HG02588 (cell line): Measurements from ENCODE around the gene RAPGEF5.

ENCODE experiments used
- ATAC-seq: cut with Tn5 transposase; IDR thresholded peaks from one replicate; pipeline ENCODE4 v1.9.1; 2021; ENCODE audit warnings: mild to moderate bottlenecking, moderate library complexity; ENCODE audit not compliant: unreplicated experiment

Gene RAPGEF5

DNA sequence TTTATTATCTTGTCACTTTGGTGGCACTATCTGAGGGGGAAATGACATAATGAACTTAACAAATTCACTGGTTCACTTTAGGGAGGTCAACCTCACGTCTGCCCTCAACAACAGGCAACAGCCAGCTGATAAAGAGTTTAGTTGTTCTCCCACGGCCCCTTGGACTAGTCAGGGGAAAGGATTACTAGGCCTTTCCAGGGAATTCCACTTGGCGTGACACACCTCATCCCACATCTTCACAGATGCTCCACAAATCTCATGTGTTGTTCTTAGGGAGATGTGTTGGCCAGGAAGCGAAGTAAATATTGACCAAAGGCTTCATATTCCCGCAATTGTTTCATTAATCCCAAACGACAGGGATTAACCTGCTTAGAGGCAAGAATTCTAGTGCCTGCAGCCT lies 227.8 kb downstream of the RAPGEF5 start:
- ATAC-seq, result no peak

DNA sequence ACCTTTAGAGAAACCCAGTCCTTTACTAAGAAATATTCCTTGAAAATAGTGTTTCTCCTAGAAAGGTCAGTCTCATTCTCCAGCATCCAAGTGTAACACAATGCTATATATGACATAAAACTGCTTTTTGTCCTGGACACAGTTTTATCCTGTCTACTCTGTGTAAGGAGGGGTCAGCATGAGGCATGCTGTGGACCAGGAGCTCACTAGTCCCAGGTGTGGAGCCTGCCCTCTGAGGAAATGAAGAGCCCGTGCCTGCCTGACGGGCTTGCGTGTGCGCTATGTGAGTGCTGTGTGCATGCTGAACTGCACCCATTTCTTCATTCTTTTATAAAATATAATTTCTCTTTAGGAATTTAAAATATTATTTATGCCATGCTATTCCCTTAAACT lies 228.4 kb downstream of the RAPGEF5 start:
- no peak for ATAC-seq

DNA sequence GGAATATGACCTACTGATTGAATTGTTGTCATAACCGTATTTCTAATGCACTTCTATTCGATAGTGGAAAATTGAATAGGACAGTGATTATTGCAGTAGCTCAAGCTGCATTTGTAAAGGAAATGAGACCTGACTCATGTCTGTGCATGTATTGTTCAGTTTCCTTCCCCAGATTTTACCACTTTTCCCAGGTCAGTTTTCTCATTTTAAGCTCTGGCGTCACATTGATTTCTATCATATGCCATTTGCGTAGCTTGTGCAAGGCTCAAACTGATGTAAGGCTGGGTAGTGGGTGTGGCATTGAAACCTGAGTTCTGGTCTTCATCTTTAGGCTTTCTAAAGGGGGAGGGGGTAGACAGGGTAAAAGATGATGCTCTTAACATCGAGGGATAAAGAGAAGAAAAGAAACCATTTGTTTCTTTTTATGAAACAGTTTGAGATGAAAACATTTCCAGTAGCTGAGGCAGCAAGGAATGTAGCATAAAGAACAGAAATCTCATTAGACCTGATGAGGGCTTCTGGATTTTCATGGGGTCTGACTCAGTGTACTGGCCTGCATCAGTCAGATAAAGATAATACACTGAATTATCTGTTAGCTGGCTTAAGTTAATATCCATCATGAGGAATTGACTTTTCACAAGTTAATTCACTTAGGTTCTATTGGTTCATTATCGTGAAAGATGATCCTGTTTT lies 229.0 kb downstream of the RAPGEF5 start:
- ATAC-seq, result no peak

DNA sequence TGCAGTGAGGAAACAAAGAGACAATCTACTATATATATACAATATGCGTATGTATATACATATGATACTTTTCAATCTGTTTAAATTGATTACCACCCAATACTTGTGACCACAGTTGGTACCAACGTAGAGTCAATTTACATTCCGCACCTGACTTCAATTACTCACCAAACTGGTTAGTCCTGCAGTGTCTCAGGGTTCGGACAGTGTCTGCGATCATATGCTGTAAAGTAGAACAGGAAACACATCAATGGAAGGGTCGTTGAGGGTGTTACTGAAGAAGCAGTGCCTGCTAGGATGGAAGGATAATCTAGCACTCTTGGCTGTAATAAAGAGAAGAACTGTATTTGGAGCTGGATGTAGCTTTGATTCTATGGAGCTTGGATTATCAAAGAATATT lies 231.5 kb downstream of the RAPGEF5 start:
- ATAC-seq, result no peak

DNA sequence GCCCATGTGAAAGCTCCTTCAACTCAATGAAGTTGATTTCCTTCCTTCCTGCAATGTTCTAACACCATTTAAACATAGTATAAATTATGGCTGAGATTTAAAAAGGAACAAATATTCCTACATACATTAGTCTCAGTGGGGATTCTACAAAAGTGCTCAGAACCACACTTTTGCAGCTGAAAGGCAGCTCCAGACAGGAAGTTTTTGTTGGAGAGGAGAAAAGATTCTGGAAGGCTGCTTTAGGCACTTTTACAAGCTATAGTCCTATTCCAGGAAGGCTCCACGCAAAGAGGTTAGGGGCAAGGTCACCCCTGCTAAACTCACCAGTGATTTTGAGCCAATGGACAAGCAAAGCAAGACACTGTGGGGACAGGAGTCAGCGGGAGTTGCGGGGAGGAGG lies 232.0 kb downstream of the RAPGEF5 start:
- ATAC-seq, result no peak

DNA sequence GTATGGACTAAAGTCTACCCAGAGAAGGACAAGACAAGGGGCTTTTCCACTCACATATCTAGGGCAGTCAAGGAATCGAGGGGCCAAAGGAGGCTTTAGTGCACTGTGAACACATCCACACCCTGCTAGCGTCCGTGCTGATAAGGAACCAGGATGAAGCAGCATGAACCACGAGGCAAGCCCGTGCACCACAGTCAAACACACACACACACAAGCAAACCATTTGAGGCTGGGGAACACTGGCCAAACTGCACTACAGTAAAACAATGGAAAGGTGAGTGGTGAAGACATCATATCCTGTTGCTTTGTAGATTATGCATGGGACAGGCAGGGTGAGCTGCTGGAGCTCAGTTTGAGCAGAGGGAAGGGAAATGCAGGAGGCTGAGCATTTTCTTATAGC lies 233.8 kb downstream of the RAPGEF5 start:
- no peak for ATAC-seq

DNA sequence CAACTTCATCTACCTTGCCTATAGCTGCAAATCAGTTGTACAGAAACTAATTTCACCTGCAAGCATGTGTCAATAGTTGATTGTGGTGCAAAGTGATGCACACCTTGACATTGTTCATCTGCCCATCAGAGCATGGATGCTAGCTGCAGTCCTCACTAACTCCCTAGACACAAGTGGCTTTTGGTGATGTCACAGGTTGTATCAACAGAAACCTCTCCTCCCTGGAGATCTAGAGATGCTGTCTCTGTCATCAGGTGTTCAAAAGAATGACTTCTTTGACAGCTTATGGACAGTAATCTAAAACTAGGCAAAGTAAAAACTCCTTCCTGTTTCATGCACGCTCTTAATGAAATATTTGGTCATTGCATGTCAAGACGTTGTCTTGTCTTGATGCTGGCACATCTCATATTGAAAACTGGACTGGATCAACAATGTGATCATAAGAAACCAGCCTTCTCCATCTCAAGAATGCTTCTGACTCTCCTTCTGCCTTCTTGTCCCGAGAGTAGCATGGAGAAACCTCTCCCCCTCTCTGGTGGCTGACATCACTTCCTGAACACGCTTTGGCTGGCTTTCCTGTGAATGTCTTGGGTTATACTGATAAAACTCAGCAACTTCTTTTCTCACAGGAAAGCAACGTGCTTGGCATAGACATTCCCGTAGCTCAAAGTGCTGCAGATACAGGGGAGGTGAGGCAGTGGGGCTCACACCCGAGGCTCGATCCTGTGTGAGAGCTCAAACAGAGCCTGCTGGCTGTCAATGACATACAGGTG lies 235.1 kb downstream of the RAPGEF5 start:
- no peak for ATAC-seq

DNA sequence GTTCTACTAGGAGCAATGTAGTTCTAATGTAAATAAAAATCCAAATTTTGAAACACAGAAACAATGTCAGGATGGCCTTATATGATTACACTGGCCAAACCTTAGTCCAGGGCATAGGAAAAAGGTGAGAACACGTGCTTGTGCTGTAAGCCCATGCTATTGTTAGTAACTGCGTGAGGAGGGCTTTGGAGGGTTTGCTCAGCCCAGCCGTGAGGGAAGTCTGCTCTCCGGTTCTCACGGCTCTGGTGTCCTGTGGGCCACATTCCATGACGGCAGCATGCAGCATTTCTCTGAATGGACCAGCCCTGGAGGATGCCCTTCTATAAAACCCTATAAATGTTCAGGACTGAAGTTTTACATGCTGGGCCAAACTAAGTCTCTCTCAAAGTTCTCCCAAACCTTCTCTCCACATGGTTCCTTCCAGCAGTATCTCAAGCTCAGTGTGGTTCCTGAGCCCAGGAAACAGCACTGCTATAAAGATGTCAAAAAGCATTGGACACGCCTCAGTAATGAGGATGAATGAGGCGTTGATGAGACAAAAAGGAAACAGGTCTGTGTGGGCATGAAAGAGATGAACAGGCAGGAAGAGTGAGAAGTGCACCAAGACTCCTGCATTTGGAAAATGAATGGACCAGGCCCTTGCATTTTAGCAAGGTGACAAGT lies 236.4 kb downstream of the RAPGEF5 start:
- ATAC-seq, result no peak

DNA sequence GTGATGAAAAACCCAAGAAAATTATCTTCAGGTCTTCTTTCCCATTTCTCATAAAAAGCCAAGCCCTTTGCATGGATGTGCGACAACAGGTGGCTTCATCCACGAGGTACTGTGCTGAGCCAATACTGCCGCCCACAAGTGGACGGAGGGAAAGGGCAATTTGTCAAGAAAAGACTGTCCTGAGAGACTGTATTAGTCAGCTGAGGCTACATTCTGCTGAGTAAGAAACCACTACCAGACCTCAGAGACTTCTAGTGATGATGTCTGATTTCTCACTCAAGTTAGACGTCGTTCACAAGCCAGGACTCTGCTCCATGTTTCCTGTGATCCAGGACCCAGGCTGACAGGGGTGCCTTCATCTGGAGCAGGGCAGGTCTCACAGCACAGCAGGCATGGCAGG lies 239.7 kb downstream of the RAPGEF5 start:
- peak; percentile 46 for ATAC-seq

DNA sequence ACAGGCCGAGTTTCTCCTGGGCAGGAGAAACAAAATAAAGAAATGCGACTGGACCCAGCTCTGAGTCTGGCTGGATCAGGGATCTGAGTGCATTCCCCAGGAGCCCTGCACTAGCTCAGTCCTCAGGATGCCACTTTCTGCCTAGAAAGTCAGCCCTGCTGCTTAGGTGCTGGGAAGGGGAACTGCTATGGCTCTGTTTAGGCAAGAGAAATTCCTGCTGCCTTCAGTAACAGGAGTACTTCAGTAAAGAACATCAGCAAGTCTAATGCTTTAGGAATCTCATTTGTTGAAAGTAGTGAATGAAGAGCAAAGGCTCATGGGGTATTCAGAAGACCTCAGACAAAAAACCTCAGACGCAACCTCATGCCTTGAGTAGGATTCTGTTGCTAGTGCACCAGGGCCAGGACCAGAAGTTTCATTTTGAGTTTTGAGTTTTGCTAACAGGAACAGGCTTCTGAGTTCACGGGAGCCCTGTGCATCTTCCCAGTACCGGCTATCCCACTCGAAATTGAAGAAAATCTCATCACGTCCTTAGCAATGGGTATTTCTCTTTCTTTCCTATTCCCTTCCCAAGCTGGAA lies 240.4 kb downstream of the RAPGEF5 start:
- no peak for ATAC-seq

DNA sequence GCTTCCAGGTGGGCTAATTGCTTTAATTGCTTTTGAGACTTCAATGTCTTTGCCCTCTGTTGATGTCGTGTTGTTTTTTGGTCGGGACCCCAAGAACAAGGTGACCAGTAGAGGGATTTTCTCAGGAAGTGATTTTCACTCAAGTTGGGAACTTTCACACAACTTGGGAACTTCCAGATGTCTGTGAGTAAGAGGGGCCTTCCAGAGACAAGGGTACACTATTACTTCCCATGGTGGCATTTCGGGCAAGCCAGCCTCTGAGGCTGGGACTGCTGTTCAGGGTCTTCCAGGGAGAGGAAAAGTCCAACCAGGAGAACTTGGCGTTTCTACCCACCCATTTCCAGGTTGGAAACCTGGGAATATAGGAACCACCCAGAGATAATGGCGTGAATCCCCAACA lies 241.3 kb downstream of the RAPGEF5 start:
- no peak for ATAC-seq

DNA sequence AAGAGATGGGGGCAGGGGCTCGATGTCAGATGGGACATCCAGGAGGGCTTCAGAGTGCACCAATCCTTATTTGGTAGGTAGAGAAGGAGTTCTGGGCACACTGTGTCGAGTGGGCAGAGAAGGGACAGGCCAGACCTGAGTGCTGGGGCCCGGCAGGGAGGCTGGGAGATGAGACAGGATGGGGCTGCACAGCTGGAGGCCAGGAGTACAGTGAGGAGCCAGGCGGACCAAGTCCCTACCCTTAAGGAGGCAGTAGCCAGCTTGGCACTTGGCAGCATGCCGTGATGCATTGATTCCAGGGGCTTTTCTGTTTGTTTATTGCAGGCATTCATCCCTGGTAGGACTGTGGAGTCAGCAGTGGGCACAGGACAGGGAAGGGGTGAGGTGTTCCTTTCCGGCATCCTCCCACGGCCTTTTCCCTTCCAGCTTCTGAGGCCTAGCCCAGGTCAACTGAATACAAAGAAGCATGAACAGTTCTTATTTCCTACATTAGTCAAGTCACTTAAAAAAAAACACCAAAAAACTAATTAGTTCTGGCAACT lies 242.4 kb downstream of the RAPGEF5 start:
- ATAC-seq, result no peak

DNA sequence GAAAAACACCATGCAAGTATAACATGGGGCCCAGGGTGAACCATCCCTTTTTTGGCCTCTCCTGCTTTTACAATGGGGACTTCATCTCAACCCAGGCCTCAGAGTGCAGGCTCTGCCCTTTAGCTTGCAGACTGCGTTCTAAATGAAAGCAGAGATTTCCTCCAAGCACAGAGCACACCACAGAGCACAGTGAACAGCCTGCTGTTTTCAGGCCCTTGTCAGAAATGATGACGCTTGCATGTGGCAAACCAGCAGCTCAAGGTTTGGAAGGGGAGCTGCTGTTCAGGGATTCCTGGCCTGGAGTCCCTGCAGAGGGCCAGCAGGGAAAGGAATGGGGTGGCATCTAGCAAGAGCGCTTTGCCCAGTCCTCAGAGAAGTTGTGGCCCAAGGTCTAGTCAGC lies 243.9 kb downstream of the RAPGEF5 start:
- ATAC-seq, result no peak

DNA sequence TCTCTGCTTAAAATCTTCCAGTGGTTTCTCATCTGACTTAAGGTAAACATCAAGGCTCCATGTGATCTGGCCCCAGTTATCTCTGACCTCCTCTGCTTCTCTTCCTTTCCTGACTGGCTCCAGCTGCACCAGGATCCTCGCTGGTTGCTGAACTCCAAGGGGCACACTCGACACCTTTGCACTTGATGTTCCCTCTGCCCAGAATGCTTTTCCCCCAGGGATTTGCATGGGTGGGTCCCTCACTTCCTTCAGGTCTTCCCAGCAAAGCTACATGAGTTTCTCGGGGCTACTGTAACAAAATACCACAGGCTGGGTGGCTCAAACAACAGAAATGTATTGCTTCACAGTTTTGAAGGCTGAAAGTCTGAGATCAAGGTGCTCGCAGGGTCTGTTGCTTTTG lies 245.3 kb downstream of the RAPGEF5 start:
- no peak for ATAC-seq

DNA sequence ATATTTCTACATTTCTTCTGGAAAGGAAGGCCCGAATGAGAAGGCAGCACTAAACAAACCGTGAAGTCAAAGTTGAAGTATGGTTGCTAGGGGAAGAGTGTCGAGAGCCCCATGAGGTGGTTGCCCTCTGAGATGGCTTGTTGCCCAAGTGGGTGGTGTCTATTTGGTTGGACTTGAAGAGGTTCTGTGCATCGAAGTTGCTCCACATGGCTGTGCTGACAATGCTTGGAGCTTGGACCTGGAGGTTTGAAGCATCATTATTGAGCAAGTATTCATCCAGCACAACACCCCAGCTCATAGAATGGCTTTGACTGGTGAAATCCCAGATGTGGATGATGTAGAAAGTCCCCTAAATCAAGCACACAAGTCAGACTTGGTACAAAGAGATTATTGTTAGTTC lies 246.1 kb downstream of the RAPGEF5 start:
- ATAC-seq, result no peak

DNA sequence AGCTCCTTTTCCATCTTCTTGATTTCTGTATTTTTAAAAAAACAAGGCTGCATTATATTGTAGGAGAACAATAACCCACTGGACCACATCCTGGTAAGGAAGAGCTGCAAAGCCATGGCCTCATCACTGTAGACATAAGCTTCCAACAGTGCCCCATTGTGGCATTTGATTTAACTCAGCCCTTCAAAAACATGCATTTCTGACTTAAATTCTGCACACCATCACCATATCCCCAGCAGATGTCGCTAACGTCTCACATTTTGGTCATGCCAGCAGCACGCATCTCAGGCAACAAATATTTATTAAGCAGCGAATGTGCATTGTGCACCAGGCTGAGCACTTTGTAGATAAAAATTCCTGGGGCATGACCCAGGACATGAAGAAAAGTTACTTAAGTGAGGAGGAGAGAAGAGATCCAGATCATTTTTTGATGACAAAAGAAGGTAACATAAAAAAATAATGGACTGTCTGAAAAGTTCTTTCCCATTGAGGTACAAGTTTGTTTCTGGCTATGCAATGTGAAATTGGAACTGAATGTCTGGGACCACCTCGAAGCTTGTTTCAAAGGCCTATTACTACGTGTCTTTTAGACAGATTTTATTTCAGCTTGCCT lies 246.6 kb downstream of the RAPGEF5 start:
- peak; percentile 62 for ATAC-seq

DNA sequence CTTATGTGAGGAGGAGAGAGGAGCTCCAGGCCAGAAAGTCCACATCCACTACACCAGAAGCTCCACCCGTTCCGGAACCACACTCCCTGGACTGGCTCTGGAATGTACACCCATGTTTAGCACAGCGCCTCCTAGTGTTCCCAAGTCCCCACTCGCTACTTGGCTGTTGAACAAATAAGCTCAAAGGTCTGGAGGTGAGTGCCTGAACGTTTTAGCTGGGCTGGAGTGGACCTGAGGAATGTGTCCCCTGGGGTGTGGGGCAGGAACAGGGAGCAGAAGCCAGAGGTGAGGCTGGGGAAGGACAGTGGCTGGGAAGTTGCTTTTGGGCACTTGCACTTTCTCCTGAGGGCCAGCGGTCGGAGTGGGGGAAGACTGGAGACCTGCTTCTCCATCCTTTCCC lies 247.2 kb downstream of the RAPGEF5 start:
- ATAC-seq, result no peak

DNA sequence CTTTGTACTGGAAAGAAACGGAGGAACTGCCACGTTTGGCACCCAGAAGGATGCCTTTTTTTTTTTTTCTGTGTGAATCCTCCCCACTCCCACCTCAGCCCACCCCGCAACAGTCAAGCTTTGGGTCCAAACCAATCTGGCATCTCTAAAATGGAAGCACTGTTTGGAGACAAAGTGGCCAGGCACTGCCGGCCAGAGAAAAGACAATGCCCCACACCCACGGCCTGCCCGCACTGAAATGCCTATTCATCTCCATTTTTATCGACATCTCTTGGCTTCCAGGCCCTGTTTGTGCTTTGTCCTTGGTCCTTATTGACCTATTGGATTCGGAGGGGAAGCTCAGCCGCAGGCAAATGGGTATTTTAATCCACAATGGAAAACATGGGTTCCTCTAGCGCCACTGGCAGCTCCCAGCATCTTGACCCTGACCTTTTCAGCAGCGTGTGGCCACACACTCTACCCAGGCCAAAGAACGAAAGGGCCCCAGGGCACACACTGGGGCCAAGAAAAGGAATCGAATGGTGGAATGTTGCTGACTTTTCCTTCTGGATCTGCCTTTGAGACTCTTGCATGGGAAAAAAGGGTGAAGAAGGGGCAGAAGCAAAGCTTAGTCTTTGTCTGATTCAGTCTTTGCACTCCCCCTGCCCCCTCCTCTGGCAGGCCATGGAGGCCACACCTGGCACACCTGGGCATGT lies 248.7 kb downstream of the RAPGEF5 start:
- ATAC-seq, result no peak

DNA sequence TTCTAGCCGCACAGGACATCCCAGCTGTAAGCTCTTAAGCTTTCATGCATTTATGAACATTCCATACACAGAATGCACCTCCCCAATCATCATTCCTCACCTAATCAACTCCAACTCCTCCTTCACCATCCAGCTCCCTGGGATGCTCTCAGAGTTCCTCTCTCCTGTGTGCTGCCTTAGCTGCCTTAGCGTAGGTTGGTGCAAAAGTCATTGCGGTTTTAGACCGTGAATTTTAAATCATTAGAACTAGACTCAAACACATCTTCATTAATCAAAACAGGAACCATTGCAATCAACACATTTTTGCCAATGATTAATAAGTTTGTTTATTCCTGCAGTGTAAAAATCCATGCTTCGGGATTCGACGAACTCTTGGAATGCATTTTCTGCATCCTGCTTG lies 251.4 kb downstream of the RAPGEF5 start:
- no peak for ATAC-seq
